B cell (primary cell): ENCODE measurements around the gene ZNF415. TPM values are rescaled to one million over a fixed set of nuclear protein-coding genes. Genes with fewer than 3 reads are reported as not detected.

ENCODE experiments used
- ATAC-seq: fragments of 200-7000 bp; cut with Tn5 transposase; one replicate; pipeline ENCODE4 v1.10.0; 2021; ENCODE audit warnings: low read depth, mild to moderate bottlenecking, moderate number of reproducible peaks, moderate library complexity
- CTCF ChIA-PET: fragments of 350-600 bp; sonication (Branson Sonifier 250); formaldehyde crosslinking; loops from one replicate; lab custom pipeline; 2021; ENCODE audit warnings: antibody characterized with exemption, inconsistent platforms; lab: Charles Lee
- POLR2A ChIA-PET: fragments of 350-600 bp; sonication (Branson Sonifier 250); formaldehyde crosslinking; loops from one replicate; lab custom pipeline; 2021; ENCODE audit warnings: antibody characterized with exemption; lab: Charles Lee
- DNase-seq: peaks from one replicate; pipeline ENCODE4 v3.0.0; 2013
- H2AFZ ChIP-seq: 2 replicates; pipeline ENCODE4 v1.6.1; 2012; ENCODE audit warnings: mild to moderate bottlenecking, low read depth, low read length; ENCODE audit not compliant: insufficient read depth, poor library complexity, severe bottlenecking
- H3K27ac ChIP-seq, 2 donors: 1 replicate in 1 of 2; 2 replicates in 1 of 2; pipeline ENCODE4 v1.5.1; 2012 to 2013; ENCODE audit warnings: low read length in 2 of 2, mild to moderate bottlenecking in 2 of 2, moderate library complexity in 1 of 2
- H3K27me3 ChIP-seq, 4 experiments: fragments of 200-600 bp in 1 of 4; sonication (generic) in 1 of 4; replicated peaks in 1 of 4; 1 replicate in 2 of 4; 2 replicates in 2 of 4; pipeline versions ENCODE4 v1.6.1 to v1.7.0; 2013 to 2016; ENCODE audit warnings: low read length in 3 of 4, mild to moderate bottlenecking in 2 of 4, mixed read lengths in 1 of 4, moderate library complexity in 1 of 4; ENCODE audit not compliant: insufficient read depth in 4 of 4, control insufficient read depth in 3 of 4; ENCODE audit errors: control extremely low read depth in 1 of 4
- H3K36me3 ChIP-seq, 2 experiments: replicated peaks in 1 of 2; 1 replicate in 1 of 2; 2 replicates in 1 of 2; pipeline versions ENCODE4 v1.6.1 to v1.7.1; 2013; ENCODE audit warnings: low read length in 1 of 2; ENCODE audit not compliant: insufficient read depth in 2 of 2, control insufficient read depth in 1 of 2; ENCODE audit errors: control extremely low read depth in 1 of 2, extremely low read depth in 1 of 2
- H3K4me1 ChIP-seq, 2 donors: fragments of 200-600 bp in 1 of 2; sonication (generic) in 1 of 2; 1 replicate in 1 of 2; 2 replicates in 1 of 2; pipeline versions ENCODE4 v1.5.1 to v1.6.1; 2013 to 2017; ENCODE audit warnings: low read length in 2 of 2; ENCODE audit not compliant: control insufficient read depth in 2 of 2, insufficient read depth in 2 of 2
- H3K4me2 ChIP-seq: replicated peaks from 2 replicates; pipeline ENCODE3; 2012; ENCODE audit warnings: mild to moderate bottlenecking, low read depth, low read length; ENCODE audit not compliant: poor library complexity, severe bottlenecking
- H3K4me3 ChIP-seq, 5 experiments: fragments of 200-600 bp in 1 of 5; sonication (generic) in 1 of 5; 1 replicate in 3 of 5; 2 replicates in 2 of 5; pipeline versions ENCODE4 v1.5.1 to v1.7.0; 2011 to 2016; ENCODE audit warnings: low read length in 4 of 5, mild to moderate bottlenecking in 4 of 5, low read depth in 2 of 5, control low read depth in 1 of 5, moderate library complexity in 1 of 5; ENCODE audit not compliant: insufficient read depth in 1 of 5; ENCODE audit errors: control extremely low read depth in 1 of 5, extremely low read depth in 1 of 5
- H3K79me2 ChIP-seq: fragments of 200-600 bp; sonication (generic); one replicate; pipeline ENCODE4 v1.6.0; 2016; ENCODE audit warnings: low read length; ENCODE audit not compliant: control insufficient read depth, insufficient read depth
- H3K9ac ChIP-seq: fragments of 200-600 bp; sonication (generic); 2 replicates; pipeline ENCODE4 v1.6.1; 2017; ENCODE audit warnings: mild to moderate bottlenecking, low read length, moderate library complexity
- H3K9me3 ChIP-seq, 3 donors: one replicate each; pipeline versions ENCODE4 v1.6.1 to v1.7.1; 2013; ENCODE audit warnings: low read length in 2 of 3; ENCODE audit not compliant: control insufficient read depth in 2 of 3, insufficient read depth in 1 of 3; ENCODE audit errors: control extremely low read depth in 1 of 3
- H4K20me1 ChIP-seq: 2 replicates; pipeline ENCODE4 v1.6.0; 2012; ENCODE audit warnings: mild to moderate bottlenecking, low read length; ENCODE audit not compliant: insufficient read depth, control insufficient read depth, poor library complexity, severe bottlenecking
- H3K27ac Mint-ChIP-seq: one replicate; pipeline ENCODE4 v1.8.0; 2021; ENCODE audit warnings: mixed read lengths
- H3K27me3 Mint-ChIP-seq: one replicate; pipeline ENCODE4 v1.8.0; 2021; ENCODE audit warnings: mixed read lengths
- H3K4me1 Mint-ChIP-seq: one replicate; pipeline ENCODE4 v1.8.0; 2021; ENCODE audit warnings: mixed read lengths
- H3K4me3 Mint-ChIP-seq: one replicate; pipeline ENCODE4 v1.8.0; 2021; ENCODE audit warnings: mixed read lengths
- H3K9me3 Mint-ChIP-seq: one replicate; pipeline ENCODE4 v1.8.0; 2022; ENCODE audit warnings: mixed read lengths; ENCODE audit not compliant: insufficient read depth
- EZH2 ChIP-seq: IDR thresholded peaks from 2 replicates; pipeline ENCODE4 v1.6.1; 2012; ENCODE audit warnings: borderline replicate concordance, low read depth, mild to moderate bottlenecking, moderate library complexity, low read length; ENCODE audit not compliant: insufficient read depth, poor library complexity, severe bottlenecking
- WGBS: methylation state at CpG from one replicate; pipeline ENCODE4 v1.1.5; 2013; ENCODE audit warnings: missing lambda C conversion rate; ENCODE audit not compliant: insufficient coverage; 5-methylcytosine and 5-hydroxymethylcytosine counted together
- intact Hi-C: fragments of 100-400 bp; cut with micrococcal nuclease; formaldehyde crosslinking; loops from one replicate; pipeline ENCODE4 v1.10.0; 2022
- polyA plus RNA-seq: library from polyadenylated mRNA; depleted of rRNA; stranded (reverse); fragments of >200 nt; gene quantifications from 2 replicates; pipeline ENCODE4 v1.2.3, GENCODE V29; 2012
- total RNA-seq, 2 donors: library from RNA; stranded (reverse); fragments of 120-200 nt in 1 of 2; gene quantifications; 1 replicate in 1 of 2; 2 replicates in 1 of 2; pipeline versions ENCODE4 v1.2.3 to v1.2.4, GENCODE V29; 2013 to 2022
- TF ChIP-seq, protein P1 (sequence below): fragments of 200-600 bp; IDR thresholded peaks from one replicate; pipeline ENCODE4 v1.8.0; 2022; ENCODE audit warnings: antibody characterized with exemption, mild to moderate bottlenecking

Gene ZNF415
- total and polyA plus RNA-seq, 2 donors (not counting 1 experiment from before 2014, with no cell fraction given), result 4.2 to 6.7 TPM

DNA sequence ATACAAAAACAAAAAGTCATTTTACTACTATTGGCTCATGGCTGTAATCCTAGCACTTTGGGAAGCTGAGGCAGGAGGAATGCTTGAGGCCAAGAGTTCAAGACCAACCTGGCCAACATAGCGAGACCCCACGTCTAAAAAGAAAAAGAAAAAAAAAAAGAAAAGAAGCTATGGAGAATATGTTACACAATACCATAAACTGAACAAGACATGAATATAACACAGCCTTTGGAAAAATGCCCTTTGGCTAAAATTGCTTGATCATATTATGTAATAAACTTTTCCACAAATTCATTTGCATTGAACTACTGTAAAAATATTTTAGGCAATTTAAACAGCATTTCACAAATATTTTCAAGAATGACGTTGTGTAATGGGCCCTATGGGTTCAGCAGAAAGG is 3.7 kb upstream of the ZNF415 start:
- peaks cover 29 to 57% (median 55%) of the 10 kb centered on the region in 3 donors for H3K9me3 ChIP-seq
- no peak overlapping the region for H3K27ac ChIP-seq
- Mint-ChIP-seq H3K4me3 (no peak overlapping the region), H3K27ac (no peak overlapping the region), H3K27me3 (no peaks in the 10 kb centered on the region), H3K4me1 (peaks cover 12% of the 10 kb centered on the region), H3K9me3 (peaks cover 28% of the 10 kb centered on the region)
- H3K27me3 ChIP-seq, result peaks cover 0 to 5% (median 0%) of the 10 kb centered on the region in 4 experiments
- peaks cover 11% of the 10 kb centered on the region for H3K79me2 ChIP-seq
- intact Hi-C loops, result no loop called here
- no peak for ATAC-seq
- no CpG with 5 or more reads among the region's 3 CpGs for whole genome bisulfite sequencing
- TF ChIP-seq, protein P1, sequence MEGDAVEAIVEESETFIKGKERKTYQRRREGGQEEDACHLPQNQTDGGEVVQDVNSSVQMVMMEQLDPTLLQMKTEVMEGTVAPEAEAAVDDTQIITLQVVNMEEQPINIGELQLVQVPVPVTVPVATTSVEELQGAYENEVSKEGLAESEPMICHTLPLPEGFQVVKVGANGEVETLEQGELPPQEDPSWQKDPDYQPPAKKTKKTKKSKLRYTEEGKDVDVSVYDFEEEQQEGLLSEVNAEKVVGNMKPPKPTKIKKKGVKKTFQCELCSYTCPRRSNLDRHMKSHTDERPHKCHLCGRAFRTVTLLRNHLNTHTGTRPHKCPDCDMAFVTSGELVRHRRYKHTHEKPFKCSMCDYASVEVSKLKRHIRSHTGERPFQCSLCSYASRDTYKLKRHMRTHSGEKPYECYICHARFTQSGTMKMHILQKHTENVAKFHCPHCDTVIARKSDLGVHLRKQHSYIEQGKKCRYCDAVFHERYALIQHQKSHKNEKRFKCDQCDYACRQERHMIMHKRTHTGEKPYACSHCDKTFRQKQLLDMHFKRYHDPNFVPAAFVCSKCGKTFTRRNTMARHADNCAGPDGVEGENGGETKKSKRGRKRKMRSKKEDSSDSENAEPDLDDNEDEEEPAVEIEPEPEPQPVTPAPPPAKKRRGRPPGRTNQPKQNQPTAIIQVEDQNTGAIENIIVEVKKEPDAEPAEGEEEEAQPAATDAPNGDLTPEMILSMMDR, result no peak
- no peak for TF ChIP-seq EZH2
- H2AFZ ChIP-seq, result no peak overlapping the region
- H3K4me2 ChIP-seq, result no peak overlapping the region
- peaks cover 3 to 4% of the 10 kb centered on the region in 2 experiments for H3K36me3 ChIP-seq
- DNase-seq, result no peak
- POLR2A ChIA-PET, result no interaction called here
- CTCF ChIA-PET, result no interaction called here
- H4K20me1 ChIP-seq, result no peaks in the 10 kb centered on the region
- peaks cover 6 to 11% of the 10 kb centered on the region in 2 donors for H3K4me1 ChIP-seq
- no peak overlapping the region for H3K9ac ChIP-seq
- no peak overlapping the region for H3K4me3 ChIP-seq

DNA sequence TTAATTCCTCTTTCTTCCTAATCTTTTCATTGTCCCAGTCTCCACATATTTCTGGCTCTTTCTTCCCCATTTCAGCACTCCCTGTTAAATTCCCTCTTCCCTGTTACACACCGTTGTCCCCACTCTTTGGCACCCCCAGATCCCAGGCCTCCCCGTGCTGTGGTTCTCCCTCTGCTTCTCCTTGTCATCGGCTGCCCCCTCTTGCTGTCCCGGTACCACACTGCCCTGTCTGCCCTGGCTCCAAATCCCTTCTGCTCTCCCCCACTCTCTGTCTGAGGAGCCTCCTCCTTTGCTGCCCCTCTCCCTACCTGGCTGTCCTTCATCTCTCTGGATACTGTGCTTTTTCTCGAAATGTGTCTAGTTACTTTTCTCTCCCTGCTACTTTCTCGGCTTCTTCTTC is 983 bp downstream of the ZNF415 start:
- ATAC-seq, result no peak
- Mint-ChIP-seq H3K4me3 (peak overlapping the region; percentile 94), H3K27ac (peak overlapping the region; percentile 74), H3K4me1 (peaks cover 17% of the 10 kb centered on the region), H3K27me3 (no peaks in the 10 kb centered on the region), H3K9me3 (peaks cover 15% of the 10 kb centered on the region)
- Histone ChIP-seq H3K79me2 (peaks cover 25% of the 10 kb centered on the region), H3K36me3 (no peaks in the 10 kb centered on the region), H3K4me3 (peak overlapping the region; percentile 38 to 89 (median 69)), H3K9me3 (peaks cover 7 to 36% (median 15%) of the 10 kb centered on the region in 3 donors), H3K27ac (no peak overlapping the region), H4K20me1 (no peaks in the 10 kb centered on the region), H3K4me2 (peak overlapping the region; percentile 88), H3K27me3 (peaks cover 0 to 5% (median 0%) of the 10 kb centered on the region in 4 experiments), H3K9ac (peak overlapping the region; percentile 74), H2AFZ (peak overlapping the region; percentile 83), H3K4me1 (peaks cover 10 to 11% of the 10 kb centered on the region in 2 donors)
- DNase-seq, result no peak
- TF ChIP-seq EZH2, result no peak
- TF ChIP-seq, protein P1, result no peak
- WGBS, result 61% methylated on average over 6 of the region's 6 CpGs
- ChIA-PET CTCF (no interaction called here), POLR2A (no interaction called here)
- intact Hi-C loops, result loop anchor here (2.0 kb wide), 1 partner anchor 29 kb away; the partner anchor contains the start of gene ZNF160
